ENCODE data around the gene ASB12. TPM values are rescaled to one million over a fixed set of nuclear protein-coding genes. Genes with fewer than 3 reads are reported as not detected.
"Not testable (repeated sequence)": the region's sequence is repeated elsewhere in the genome, so short reads cannot be mapped to it uniquely, and the experiment has no call there.

The ASB12 gene
- total RNA-seq (under 1 TPM in 1 of 4 donors, not detected in 3; 0.36 TPM), polyA plus RNA-seq (1 to 10 TPM in 1 of 3 donors, under 1 TPM in 1, not detected in 1; 0.17 to 1.2 TPM)

GRCh38 chrX:64230123-64230970 is at the start of gene ASB12:
Gene ASB12 (minus strand): TSS chrX:64230607. CDS start chrX:64225650, 4,957 bp downstream.
- H3K36me3 ChIP-seq: no peaks in the 10 kb centered on the region
- DNase-seq: no peak
- intact Hi-C loops (cut with DNase I): no loop called here
- 86 to 90% methylated on average over 17 of the region's 17 CpGs for WGBS, 2 donors
- H3K4me3 ChIP-seq: no peak within 1 kb of the TSS
- H3K27me3 ChIP-seq: no peaks in the 10 kb centered on the region
- TF ChIP-seq POLR2AphosphoS5 (IDR thresholded peaks at IDR 0.05) (no peak), CTCF (IDR thresholded peaks at IDR 0.05) (no peak), POLR2A (IDR thresholded peaks at IDR 0.05) (no peak), EP300 (IDR thresholded peaks at IDR 0.05) (no peak)
- H3K27ac ChIP-seq: no peak within 1 kb of the TSS
- no peaks in the 10 kb centered on the region for H3K4me1 ChIP-seq
- H3K9me3 ChIP-seq: no peaks in the 10 kb centered on the region

GRCh38 chrX:64265265-64265664 is 34.9 kb upstream of the ASB12 start:
- H3K9me3 ChIP-seq: no peaks in the 10 kb centered on the region
- intact Hi-C loops (cut with DNase I): no loop called here
- no peak for DNase-seq
- H3K36me3 ChIP-seq: no peaks in the 10 kb centered on the region
- no peak overlapping the region for H3K4me3 ChIP-seq
- no peaks in the 10 kb centered on the region for H3K4me1 ChIP-seq
- no peak overlapping the region for H3K27ac ChIP-seq
- TF ChIP-seq POLR2A (IDR thresholded peaks at IDR 0.05) (no peak), EP300 (IDR thresholded peaks at IDR 0.05) (no peak), POLR2AphosphoS5 (IDR thresholded peaks at IDR 0.05) (no peak), CTCF (IDR thresholded peaks at IDR 0.05) (no peak)
- H3K27me3 ChIP-seq: no peaks in the 10 kb centered on the region

- no peak for TF ChIP-seq POLR2AphosphoS5 (IDR thresholded peaks at IDR 0.05)
- TF ChIP-seq EP300 (IDR thresholded peaks at IDR 0.05): no peak
- TF ChIP-seq CTCF (IDR thresholded peaks at IDR 0.05): no peak
- no peak for TF ChIP-seq POLR2A (IDR thresholded peaks at IDR 0.05)
- 6 to 43% methylated on average over 3 of the region's 3 CpGs for WGBS, 2 donors
Observed at GRCh38 chrX:64229154-64229553, 1.3 kb downstream of the ASB12 start.

GRCh38 chrX:64218023-64218422 is 12.4 kb downstream of the ASB12 start:
- Histone ChIP-seq H3K27me3 (no peaks in the 10 kb centered on the region), H3K36me3 (no peaks in the 10 kb centered on the region), H3K27ac (no peak overlapping the region), H3K9me3 (no peaks in the 10 kb centered on the region), H3K4me1 (no peaks in the 10 kb centered on the region), H3K4me3 (no peak overlapping the region)
- intact Hi-C loops (cut with DNase I): no loop called here
- 95 to 97% methylated on average over 4 of the region's 4 CpGs for WGBS, 2 donors
- no peak for TF ChIP-seq EP300 (IDR thresholded peaks at IDR 0.05)
- no peak for TF ChIP-seq POLR2AphosphoS5 (IDR thresholded peaks at IDR 0.05)
- no peak for DNase-seq

More at GRCh38 chrX:64229154-64229553, 1.3 kb downstream of the ASB12 start:
- no peak for DNase-seq
- H3K27me3 ChIP-seq: no peaks in the 10 kb centered on the region
- H3K9me3 ChIP-seq: no peaks in the 10 kb centered on the region
- intact Hi-C loops (cut with DNase I): no loop called here
- no peaks in the 10 kb centered on the region for H3K36me3 ChIP-seq
- H3K27ac ChIP-seq: no peak overlapping the region
- H3K4me3 ChIP-seq: no peak overlapping the region
- H3K4me1 ChIP-seq: no peaks in the 10 kb centered on the region

GRCh38 chrX:64213989-64214388 is 16.4 kb downstream of the ASB12 start:
- intact Hi-C loops (cut with DNase I); H3K27ac ChIP-seq; DNase-seq; H3K36me3 ChIP-seq; H3K9me3 ChIP-seq; H3K4me1 ChIP-seq; H3K4me3 ChIP-seq; H3K27me3 ChIP-seq: not testable (repeated sequence)
